COR-L47 (cell line): ENCODE results near the gene MTMR11.
A peak's percentile ranks its signal among the peaks of the same experiment; 100 is the strongest.
"Not testable (repeated sequence)": the region's sequence is repeated elsewhere in the genome, so short reads cannot be mapped to it uniquely, and the experiment has no call there.

Experiments used
- DNase-seq: peaks from one replicate; lab custom pipeline; 2025; lab: John Stamatoyannopoulos, UW

MTMR11 gene

DNA sequence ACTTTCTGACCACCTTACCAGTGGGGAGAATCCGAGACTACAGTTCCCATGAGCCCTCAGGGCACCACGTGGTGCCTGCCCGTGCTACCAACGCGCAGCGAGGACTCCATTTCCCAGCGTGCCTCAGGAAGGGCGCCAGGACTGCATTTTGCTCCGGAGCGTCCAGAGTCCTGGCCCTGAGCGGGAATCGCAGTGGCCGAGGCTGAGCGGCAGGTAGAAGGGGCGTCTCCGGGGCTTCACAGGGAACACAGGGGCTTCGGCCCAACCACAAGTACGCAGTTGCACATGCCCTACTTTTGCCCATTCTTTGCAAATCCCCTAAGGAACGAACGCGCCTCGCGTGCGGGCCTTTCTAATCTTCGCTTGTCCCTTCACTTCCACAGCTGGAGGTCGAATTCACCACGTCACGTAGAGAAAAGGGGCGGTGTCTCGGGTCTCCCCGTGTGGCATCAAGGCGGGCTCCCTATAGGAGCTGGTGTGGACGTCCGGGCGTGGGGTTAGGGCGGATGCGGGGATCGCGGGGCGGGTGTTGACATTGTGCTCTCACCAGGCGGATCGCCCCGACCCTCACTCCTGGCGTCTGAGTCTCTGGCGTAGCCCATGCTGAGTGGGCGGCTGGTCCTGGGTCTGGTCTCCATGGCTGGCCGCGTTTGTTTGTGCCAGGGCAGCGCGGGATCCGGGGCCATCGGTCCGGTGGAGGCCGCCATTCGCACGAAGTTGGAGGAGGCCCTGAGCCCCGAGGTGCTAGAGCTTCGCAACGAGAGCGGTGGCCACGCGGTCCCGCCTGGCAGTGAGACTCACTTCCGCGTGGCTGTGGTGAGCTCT lies 37.0 kb downstream of the MTMR11 start, which contains the start of gene BOLA1:
BOLA1 (plus strand) TSS at position 109 of the 825 bp plus-strand sequence; CDS start at position 601, 492 bp downstream.
- peak; percentile 94 for DNase-seq

DNA sequence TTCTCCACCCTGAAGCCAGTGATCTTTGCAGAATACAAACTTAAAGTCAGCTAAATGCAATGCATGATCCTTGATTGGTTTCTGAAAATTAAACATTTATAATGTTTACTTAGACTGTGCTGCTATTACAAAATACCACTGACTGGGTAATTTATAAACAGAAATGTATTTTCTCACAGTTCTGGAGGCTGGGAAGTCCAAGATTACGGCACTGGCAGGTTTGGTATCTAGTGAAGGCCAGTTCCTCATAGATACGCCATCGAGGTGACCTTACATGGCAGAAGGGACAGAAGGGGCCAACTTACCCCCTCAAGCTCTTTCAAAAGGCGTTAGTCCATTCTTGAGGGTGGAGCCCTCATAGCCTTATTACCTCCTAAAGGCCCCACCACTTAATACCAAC lies 40.1 kb downstream of the MTMR11 start:
- DNase-seq: no peak

DNA sequence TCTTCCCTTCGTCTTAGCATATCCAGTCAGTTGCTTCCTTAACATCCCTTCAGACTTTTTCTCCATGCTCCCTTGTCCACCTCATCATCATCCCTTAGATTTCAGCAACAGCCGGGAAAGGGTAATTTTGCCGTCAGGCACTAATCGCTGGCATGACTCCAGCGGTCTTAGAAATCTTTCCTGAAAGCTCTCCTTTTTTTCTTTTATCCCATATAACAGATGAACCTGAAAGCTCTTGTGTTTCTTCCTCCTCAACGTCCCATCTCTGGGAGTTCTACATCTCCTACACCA lies 47.7 kb downstream of the MTMR11 start:
- no peak for DNase-seq

DNA sequence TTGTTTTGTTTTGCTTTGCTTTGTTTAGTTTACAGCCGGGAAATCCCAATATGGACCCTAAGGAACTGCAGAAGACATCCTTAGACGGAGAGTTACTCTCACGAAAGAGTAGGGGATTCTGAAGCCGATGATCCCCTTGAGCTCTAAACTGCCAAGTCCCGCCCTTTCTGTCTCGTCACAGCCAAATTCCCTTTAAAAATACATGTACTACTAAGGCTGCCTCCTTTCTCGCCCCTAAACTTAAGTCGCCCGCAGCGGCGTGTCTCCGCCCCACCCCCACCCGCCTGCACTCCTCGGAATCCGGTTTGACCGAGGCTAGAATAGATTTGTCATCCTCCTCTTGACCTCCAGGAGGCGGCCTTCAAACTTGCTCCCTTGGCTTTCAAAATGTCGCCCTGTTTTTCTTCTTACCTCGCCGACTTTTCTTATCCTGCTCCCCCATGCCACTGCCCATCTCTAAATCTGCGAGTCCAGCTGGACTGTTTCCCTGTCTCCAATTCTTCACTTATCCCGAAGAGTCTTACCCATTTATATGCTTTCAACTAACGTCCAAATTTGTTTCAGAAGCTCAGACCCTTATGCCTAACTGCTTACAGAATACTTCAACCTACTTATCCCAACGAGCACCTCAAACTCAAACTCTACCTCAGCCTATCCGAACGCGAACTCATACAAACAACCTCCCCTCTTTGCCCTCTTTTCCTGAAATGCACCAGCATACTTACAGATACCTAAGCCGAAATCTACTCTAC lies 48.3 kb downstream of the MTMR11 start:
- peak; percentile 78 for DNase-seq

GRCh38 chr1:149887456-149888246 lies 49.0 kb downstream of the MTMR11 start:
- DNase-seq: peak; percentile 96

- peak; percentile 44 for DNase-seq
Observed at GRCh38 chr1:149887196-149887455, 49.6 kb downstream of the MTMR11 start.

DNA sequence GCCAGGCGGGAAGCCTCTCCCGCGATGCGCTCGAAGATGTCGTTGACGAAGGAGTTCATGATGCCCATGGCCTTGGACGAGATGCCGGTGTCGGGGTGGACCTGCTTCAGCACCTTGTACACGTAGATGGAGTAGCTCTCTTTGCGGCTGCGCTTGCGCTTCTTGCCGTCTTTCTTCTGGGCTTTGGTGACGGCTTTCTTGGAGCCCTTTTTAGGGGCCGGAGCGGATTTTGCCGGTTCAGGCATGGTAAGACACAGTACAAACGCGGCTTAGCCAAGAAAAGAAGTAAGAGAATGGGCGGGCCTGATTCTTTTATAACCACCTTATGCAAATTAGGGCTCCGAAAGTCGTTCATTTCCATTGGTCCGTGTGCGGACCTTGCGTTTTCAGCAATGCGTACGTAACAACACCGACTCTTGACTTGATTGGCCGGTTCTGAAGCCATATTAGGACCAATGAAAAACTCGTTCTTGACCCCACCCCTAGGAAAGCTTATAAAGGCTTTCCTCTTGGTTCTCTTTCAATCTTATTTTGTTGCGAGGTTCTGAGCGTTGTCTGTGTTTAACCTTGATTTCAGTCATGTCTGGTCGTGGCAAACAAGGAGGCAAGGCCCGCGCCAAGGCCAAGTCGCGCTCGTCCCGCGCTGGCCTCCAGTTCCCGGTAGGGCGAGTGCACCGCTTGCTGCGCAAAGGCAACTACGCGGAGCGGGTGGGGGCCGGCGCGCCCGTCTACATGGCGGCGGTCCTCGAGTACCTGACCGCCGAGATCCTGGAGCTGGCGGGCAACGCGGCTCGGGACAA lies 50.1 kb downstream of the MTMR11 start:
- peak; percentile 99 for DNase-seq

GRCh38 chr1:149886121-149886395 lies 50.6 kb downstream of the MTMR11 start:
- DNase-seq: not testable (repeated sequence)

- DNase-seq: peak; percentile 86
Observed at GRCh38 chr1:149885339-149886120, 51.1 kb downstream of the MTMR11 start.

DNA sequence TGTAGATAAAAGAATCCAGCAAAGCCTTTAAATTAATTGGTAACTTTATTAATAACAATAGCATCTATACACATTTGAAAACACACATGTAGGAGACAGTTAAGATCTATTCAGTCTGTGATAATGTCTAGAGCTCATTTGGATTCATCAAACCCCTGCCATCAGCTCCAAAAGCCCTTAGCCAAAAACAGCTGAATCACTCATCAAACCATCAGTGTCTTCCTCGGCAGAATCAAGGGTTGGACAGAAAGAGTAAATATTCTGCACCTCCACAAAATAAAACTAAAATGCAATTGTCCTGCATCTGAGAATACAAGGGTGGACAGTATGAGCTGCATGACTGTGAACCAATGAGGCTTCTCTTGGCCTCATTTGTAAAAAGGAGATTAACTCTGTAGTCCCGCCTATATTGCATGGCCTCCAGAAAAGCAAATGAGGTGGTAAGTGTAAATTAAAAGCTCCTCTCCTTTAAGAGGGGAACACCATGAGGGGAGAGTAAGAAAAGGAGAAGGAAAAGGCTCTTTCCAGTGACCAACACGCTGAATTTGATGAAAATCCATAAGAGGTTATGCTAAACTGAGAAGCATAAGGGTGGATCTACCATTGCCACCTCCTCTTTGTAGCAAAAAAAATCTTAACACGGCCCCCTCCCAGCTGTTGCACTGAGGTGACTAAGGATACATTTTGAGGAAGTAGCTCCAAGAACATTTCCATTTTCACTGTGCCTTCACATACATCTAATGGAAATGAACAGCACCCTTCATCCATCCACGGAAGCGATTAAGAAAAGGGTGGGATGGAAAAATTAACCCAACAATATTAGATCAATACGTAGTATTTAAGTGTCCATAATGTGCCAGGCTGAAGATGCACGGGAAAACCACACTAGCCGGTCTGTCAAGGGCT lies 52.0 kb downstream of the MTMR11 start:
- peak; percentile 54 for DNase-seq

GRCh38 chr1:149883598-149884247 lies 53.0 kb downstream of the MTMR11 start:
- DNase-seq: no peak

- no peak for DNase-seq
Observed at GRCh38 chr1:149881876-149882275, 54.8 kb downstream of the MTMR11 start.

- no peak for DNase-seq
Observed at GRCh38 chr1:149879556-149879955, 57.1 kb downstream of the MTMR11 start.
